ENCODE measurements around the gene RASL11A.
"Not testable (repeated sequence)": the region's sequence is repeated elsewhere in the genome, so short reads cannot be mapped to it uniquely, and the experiment has no call there.

RASL11A gene

GRCh38 chr13:27300941-27301586, 30.4 kb downstream of the RASL11A start:
- DNase-seq, result no peak

- DNase-seq, result no peak
Measured at GRCh38 chr13:27302643-27303262, 32.1 kb downstream of the RASL11A start.

DNA sequence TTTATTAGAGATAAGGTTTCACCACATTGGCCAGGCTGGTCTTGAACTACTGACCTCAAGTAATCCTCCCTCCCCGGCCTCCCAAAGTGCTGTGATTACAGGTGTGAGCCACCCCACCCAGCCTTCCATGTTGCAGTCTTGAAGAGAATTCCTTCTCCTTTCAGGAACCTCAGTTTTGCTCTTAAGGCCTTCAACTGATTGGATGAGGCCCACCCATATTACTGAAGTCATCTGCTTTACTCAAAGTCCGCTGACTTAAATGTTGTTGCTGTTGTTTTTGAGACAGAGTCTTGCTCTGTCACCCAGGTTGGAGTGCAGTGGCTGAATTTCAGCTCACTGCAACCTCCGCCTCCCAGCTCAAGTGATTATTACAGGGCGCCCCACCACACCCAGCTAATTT, 33.5 kb downstream of the RASL11A start:
- DNase-seq, result no peak

- no peak for DNase-seq
Measured at GRCh38 chr13:27304611-27305010, 34.0 kb downstream of the RASL11A start.

GRCh38 chr13:27306364-27306763, 35.7 kb downstream of the RASL11A start:
- DNase-seq, result no peak

- DNase-seq, result no peak
Measured at GRCh38 chr13:27308941-27309340, 38.3 kb downstream of the RASL11A start.

DNA sequence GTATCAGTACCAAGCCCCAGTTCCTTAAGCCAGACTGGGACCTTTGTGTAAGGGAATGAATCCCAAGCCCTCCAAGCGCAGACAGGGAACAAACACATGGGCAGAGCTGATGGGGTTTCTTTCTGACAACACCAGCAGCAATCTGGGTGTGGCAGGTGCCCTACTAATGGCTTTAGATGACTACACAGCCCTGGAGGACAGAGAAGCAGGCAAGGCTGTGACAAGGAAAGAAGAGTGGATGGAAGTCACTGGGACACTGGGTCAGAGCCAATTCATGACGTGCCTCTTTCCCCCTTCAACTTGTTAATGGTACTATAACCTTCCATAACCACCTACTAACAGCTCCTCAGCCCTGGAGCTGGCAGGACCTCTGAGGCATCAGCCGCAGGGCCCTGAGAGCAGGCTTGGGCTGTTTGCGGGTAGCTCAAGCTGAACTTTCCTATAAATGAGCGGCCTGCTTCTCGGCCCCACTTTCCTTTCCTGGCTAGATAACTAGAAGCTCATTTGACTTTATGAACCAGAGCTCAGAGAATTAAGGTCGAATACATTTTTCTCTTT, 38.9 kb downstream of the RASL11A start:
- no peak for DNase-seq

DNA sequence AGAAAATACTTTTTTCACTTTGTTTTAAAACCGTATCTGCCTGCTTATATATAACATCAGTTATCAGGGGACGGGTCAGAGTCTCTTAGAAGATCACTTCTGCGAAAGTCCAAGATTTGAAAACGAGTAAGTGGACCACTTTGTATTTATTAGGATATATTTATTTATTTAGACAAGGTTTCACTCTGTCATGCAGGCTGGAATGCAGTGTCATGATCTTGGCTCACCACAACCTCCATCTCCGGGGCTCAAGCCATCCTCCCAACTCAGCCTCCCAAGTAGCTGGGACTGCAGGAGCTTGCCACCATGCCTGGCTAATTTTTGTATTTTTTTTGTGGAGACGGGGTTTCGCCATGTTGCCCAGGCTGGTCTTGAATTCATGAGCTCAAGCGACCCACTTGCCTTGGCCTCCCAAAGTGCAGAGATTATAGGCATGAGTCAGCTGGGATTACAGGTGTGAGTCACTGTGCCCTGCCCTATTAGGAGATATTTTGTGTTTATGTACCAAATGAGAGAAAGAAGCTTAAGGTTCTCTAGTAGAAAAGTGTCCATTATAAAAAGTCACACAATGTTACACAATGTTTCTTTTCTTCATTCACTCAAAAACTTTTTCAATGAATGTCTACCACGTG, 39.5 kb downstream of the RASL11A start:
- peak; percentile 9 for DNase-seq

- no peak for DNase-seq
Measured at GRCh38 chr13:27310946-27311345, 40.3 kb downstream of the RASL11A start.

DNA sequence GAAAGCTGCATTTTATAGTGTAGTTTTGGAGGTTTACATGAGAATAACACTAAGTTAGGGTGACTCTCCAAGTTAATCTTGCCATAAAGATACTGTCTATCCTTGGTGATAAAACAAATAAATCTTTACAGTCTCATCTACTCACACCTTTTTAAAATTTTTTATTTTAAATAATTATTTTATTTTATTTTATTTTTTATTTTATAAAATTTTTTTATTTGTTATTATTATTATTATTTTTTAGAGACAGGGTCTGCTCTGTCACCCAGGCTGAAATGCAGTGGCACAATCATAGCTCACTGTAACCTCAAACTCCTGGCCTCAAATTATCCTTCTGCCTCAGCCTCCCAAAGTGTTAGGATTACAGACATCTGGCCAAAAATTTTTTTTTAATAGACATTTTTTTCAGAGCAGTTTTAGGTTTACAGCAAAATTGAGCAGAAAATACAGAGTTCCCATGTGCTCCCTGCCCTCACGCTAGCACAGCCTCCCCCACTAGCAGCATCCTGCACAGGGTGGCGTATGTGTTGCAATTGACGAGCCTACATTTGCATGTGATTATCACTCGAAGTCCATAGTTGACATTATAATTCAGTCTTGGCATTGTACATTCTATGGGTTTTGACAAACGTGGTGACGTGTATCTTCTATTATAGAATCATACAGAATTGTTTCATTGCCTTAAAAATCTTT, 41.0 kb downstream of the RASL11A start:
- no peak for DNase-seq

DNA sequence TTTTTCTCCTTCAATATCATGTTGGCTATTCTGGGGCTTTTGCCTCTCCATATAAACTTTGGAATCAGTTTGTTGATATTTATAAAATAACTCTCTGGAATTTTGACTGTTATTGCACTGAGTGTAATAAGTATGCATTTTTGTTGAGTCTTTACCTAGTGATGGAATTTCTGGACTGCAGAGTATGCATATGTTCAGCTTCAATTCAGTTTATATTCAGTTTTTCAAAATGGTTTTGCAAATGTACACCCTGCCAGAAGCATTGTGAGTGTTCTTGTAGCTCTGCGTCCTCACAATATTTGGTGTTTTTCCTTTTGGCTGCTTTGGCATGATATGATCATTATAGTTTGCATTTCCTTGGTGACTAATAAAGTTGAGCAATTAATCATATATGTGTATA, 43.1 kb downstream of the RASL11A start:
- DNase-seq, result no peak

DNA sequence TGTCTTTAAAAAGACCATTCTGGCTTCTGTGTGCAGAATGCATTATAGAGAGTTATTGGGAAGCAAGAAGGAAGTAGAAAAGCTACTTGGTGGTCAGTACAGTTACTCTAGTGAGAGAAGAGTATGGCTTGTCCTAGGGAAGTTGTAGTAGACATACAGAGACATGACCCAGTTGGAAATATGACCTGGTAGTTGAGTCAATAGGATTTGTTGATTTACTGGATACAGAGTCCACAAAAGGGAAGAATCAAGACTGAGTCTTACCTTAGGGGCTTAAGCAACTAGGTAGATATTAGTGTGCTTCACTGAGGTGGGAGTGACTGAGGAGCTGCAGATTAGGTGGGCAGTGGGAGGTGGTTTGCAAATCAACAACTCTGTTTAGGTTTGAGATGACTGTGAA, 48.8 kb downstream of the RASL11A start:
- DNase-seq, result no peak

- DNase-seq, result no peak
Measured at GRCh38 chr13:27321468-27322431, 51.1 kb downstream of the RASL11A start.

- DNase-seq, result not testable (repeated sequence)
Measured at GRCh38 chr13:27322443-27322842, 51.8 kb downstream of the RASL11A start.
